HepG2 (cell line): ENCODE data around the gene SLC19A1. TPM values are rescaled to one million over a fixed set of nuclear protein-coding genes. Genes with fewer than 3 reads are reported as not detected.

Experiments used
- ATAC-seq: fragments of 200-7000 bp; cut with Tn5 transposase; 3 replicates; pipeline ENCODE4 v1.9.1; 2020; ENCODE audit warnings: mild to moderate bottlenecking, moderate library complexity
- BruUV-seq: library from RNA; stranded (reverse); fragments of 400-500 nt; replicated peaks from 2 replicates; lab custom pipeline; 2021; lab: Mats Ljungman, UMichigan
- CTCF ChIA-PET: fragments of 300-600 bp; formaldehyde crosslinking; extraction: SDS; loops from one replicate; lab custom pipeline; 2021; ENCODE audit warnings: low total read pairs, inconsistent platforms, low intra/inter-chr PET ratio; lab: Yijun Ruan, JAX
- POLR2A ChIA-PET: fragments of 350-600 bp; sonication (Branson Sonifier 250); formaldehyde crosslinking; loops from one replicate; lab custom pipeline; 2020; ENCODE audit warnings: antibody characterized with exemption, inconsistent platforms; lab: Yijun Ruan, JAX
- DNase-seq: peaks from one replicate; pipeline ENCODE4 v3.0.0-alpha.2; 2015; ENCODE audit warnings: low spot score
- FAIRE-seq: peaks from 3 replicates; lab custom pipeline; 2011; peaks lifted over from hg19 to GRCh38; lab: Jason Lieb, UNC
- H2AFZ ChIP-seq: one replicate; pipeline ENCODE4 v1.6.1; 2011; ENCODE audit warnings: low read length, inconsistent platforms
- H3K27ac ChIP-seq: fragments of 300-600 bp; 3 replicates; pipeline ENCODE4 v1.8.0; 2011; ENCODE audit warnings: mixed run types, mild to moderate bottlenecking, mixed read lengths, low read length, inconsistent platforms; ENCODE audit not compliant: insufficient read depth; ENCODE audit errors: extremely low read length
- H3K27me3 ChIP-seq, 2 experiments: fragments of 200-600 bp in 1 of 2; 2 replicates in 1 of 2; 3 replicates in 1 of 2; pipeline versions ENCODE4 v1.6.0 to v1.8.0; 2011; ENCODE audit warnings: low read length in 2 of 2, mild to moderate bottlenecking in 2 of 2, moderate library complexity in 2 of 2, inconsistent platforms in 1 of 2; ENCODE audit not compliant: insufficient read depth in 2 of 2, control insufficient read depth in 1 of 2
- H3K36me3 ChIP-seq, 2 experiments: fragments of 200-600 bp in 1 of 2; replicated peaks in 1 of 2; 2 replicates in 1 of 2; 3 replicates in 1 of 2; pipeline versions ENCODE4 v1.5.1 to v1.8.0; 2011; ENCODE audit warnings: low read length in 2 of 2, inconsistent platforms in 1 of 2; ENCODE audit not compliant: insufficient read depth in 2 of 2, control insufficient read depth in 1 of 2
- H3K4me1 ChIP-seq: 2 replicates; pipeline ENCODE4 v1.5.1; 2012; ENCODE audit warnings: low read length, inconsistent platforms; ENCODE audit not compliant: insufficient read depth
- H3K4me2 ChIP-seq: 2 replicates; pipeline ENCODE4 v1.6.0; 2011; ENCODE audit warnings: low read depth, low read length, inconsistent platforms
- H3K4me3 ChIP-seq, 3 experiments: fragments of 200-600 bp in 1 of 3; sonication (generic), shearing (Covaris generic) in 1 of 3; replicated peaks in 1 of 3; 2 replicates each; pipeline ENCODE4 v1.5.1; 2011 to 2016; ENCODE audit warnings: low read length in 3 of 3, inconsistent platforms in 2 of 3, low read depth in 2 of 3, mild to moderate bottlenecking in 2 of 3, control low read depth in 1 of 3, mixed read lengths in 1 of 3; ENCODE audit not compliant: insufficient read depth in 1 of 3
- H3K79me2 ChIP-seq: one replicate; pipeline ENCODE4 v1.6.1; 2011; ENCODE audit warnings: low read length, inconsistent platforms; ENCODE audit not compliant: insufficient read depth
- H3K9ac ChIP-seq: 2 replicates; pipeline ENCODE4 v1.6.0; 2011; ENCODE audit warnings: mild to moderate bottlenecking, low read depth, low read length, inconsistent platforms; ENCODE audit not compliant: insufficient read depth
- H3K9me3 ChIP-seq: 2 replicates; pipeline ENCODE4 v1.5.1; 2012; ENCODE audit warnings: mild to moderate bottlenecking, low read length
- H4K20me1 ChIP-seq: 2 replicates; pipeline ENCODE4 v1.6.0; 2011; ENCODE audit warnings: inconsistent platforms, mild to moderate bottlenecking, low read length, moderate library complexity; ENCODE audit not compliant: insufficient read depth
- DPF2 ChIP-seq: sonication (generic); formaldehyde crosslinking; IDR thresholded peaks from 2 replicates; pipeline ENCODE4 v1.4.0; 2020; ENCODE audit warnings: mild to moderate bottlenecking, low read depth, missing genetic modification reagents, borderline replicate concordance
- ZNF329 ChIP-seq: sonication (generic); formaldehyde crosslinking; IDR thresholded peaks from 2 replicates; pipeline ENCODE4 v1.9.0; 2021; ENCODE audit warnings: low read depth, mild to moderate bottlenecking, missing genetic modification reagents
- ZNF674 ChIP-seq: sonication (generic); formaldehyde crosslinking; IDR thresholded peaks from 2 replicates; pipeline ENCODE4 v1.5.0; 2020; ENCODE audit warnings: low read depth, mild to moderate bottlenecking, missing genetic modification reagents
- ZNF75D ChIP-seq: sonication (generic); formaldehyde crosslinking; IDR thresholded peaks from 2 replicates; pipeline ENCODE4 v1.8.1; 2023; ENCODE audit warnings: missing genetic modification reagents, mild to moderate bottlenecking, borderline replicate concordance
- WGBS: methylation state at CpG from one replicate; pipeline ENCODE4 v1.1.6; 2017; ENCODE audit warnings: low lambda C conversion rate; 5-methylcytosine and 5-hydroxymethylcytosine counted together
- in situ Hi-C: cut with HindIII; loops from 2 replicates; pipeline ENCODE4 v1.10.0; 2017; ENCODE audit warnings: low pct_unique_long_range_greater_than_20kb; ENCODE audit not compliant: extremely low pct_ligation_motif_present
- intact Hi-C: fragments of 100-400 bp; cut with micrococcal nuclease; formaldehyde crosslinking; loops from one replicate; pipeline ENCODE4 v1.10.0; 2022; ENCODE audit not compliant: unreplicated experiment
- polyA plus RNA-seq, 8 experiments: library from polyadenylated mRNA; depleted of rRNA in 3 of 8; stranded (reverse) in 7 of 8; unstranded in 1 of 8; fragments of >200 nt; fragmentation: Illumina TruSeq in 4 of 8; extraction: Trizol in 4 of 8; gene quantifications; 2 replicates each; pipeline versions ENCODE4 v1.2.1 to v1.2.3, GENCODE V29; 2011 to 2016; ENCODE audit warnings: low read depth in 4 of 8, missing spikeins in 1 of 8, mixed read lengths in 1 of 8; ENCODE audit not compliant: insufficient read depth in 1 of 8
- total RNA-seq, 5 experiments: library from RNA; depleted of rRNA; stranded (reverse); fragments of >200 nt; fragmentation: Illumina TruSeq; extraction: Trizol; gene quantifications; 2 replicates each; pipeline ENCODE4 v1.2.3, GENCODE V29; 2016; ENCODE audit warnings: low read depth in 1 of 5
- TF ChIP-seq, protein P1 (sequence below): IDR thresholded peaks from 2 replicates; pipeline ENCODE4 v1.6.1; 2016
- TF ChIP-seq, protein P2 (sequence below): sonication (generic); IDR thresholded peaks from 2 replicates; pipeline ENCODE4 v1.6.1; 2016; ENCODE audit warnings: low read depth, borderline replicate concordance
- TF ChIP-seq, protein P3 (sequence below): sonication (generic); formaldehyde crosslinking; IDR thresholded peaks from 2 replicates; pipeline ENCODE4 v1.8.1; 2023; ENCODE audit warnings: mild to moderate bottlenecking, inconsistent platforms, moderate library complexity, missing genetic modification reagents, borderline replicate concordance
- TF ChIP-seq, protein P4 (sequence below): sonication (generic); formaldehyde crosslinking; IDR thresholded peaks from 2 replicates; pipeline ENCODE4 v1.8.0; 2022; ENCODE audit warnings: mild to moderate bottlenecking, missing genetic modification reagents, moderate library complexity

Gene SLC19A1
- total and polyA plus RNA-seq, 2 of the 13 experiments (the other 11 are each of a cell fraction or from before 2014, with no cell fraction given): 21.8 to 23.0 TPM

DNA sequence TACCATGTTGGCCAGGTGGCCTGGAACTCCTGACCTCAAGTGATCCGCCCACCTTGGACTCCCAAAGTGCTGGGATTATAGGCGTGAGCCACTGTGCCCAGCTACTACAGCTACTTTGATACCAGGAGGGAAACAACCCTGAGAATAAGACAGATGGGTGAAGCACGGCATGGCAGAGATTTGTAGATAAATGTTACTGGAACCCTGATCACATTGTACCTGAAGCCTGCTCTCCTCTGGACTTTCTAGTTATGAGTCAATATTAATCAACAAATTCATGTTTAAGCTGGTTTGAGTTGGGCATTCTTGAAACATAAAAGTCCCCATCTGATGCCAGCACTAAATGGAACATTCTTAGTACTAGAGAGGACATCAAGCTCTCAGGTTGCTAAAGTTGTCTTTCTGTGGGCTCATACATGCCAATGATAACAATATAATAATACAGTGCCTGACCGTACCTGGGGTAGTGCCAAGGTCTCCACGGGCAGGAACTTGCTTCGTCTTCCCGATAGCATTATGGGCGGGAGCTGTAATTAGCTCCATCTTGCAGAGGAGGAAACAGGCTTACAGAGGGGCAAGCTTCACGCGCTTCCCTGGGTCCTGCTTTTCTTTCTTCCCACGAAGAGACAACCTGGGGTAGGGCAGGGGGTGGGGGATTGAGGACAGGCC, 30.7 kb upstream of the SLC19A1 start:
- Histone ChIP-seq H3K36me3 (no peaks in the 10 kb centered on the region), H3K79me2 (no peaks in the 10 kb centered on the region), H3K4me1 (peaks cover 9% of the 10 kb centered on the region; the same call in 1 of the 2 replicates), H3K27ac (no peak overlapping the region), H2AFZ (no peak overlapping the region), H3K9me3 (no peaks in the 10 kb centered on the region), H3K4me3 (no peak overlapping the region), H3K9ac (no peak overlapping the region), H4K20me1 (no peaks in the 10 kb centered on the region), H3K4me2 (no peak overlapping the region), H3K27me3 (peaks cover 13 to 80% of the 10 kb centered on the region in 2 experiments)
- TF ChIP-seq, protein P1, sequence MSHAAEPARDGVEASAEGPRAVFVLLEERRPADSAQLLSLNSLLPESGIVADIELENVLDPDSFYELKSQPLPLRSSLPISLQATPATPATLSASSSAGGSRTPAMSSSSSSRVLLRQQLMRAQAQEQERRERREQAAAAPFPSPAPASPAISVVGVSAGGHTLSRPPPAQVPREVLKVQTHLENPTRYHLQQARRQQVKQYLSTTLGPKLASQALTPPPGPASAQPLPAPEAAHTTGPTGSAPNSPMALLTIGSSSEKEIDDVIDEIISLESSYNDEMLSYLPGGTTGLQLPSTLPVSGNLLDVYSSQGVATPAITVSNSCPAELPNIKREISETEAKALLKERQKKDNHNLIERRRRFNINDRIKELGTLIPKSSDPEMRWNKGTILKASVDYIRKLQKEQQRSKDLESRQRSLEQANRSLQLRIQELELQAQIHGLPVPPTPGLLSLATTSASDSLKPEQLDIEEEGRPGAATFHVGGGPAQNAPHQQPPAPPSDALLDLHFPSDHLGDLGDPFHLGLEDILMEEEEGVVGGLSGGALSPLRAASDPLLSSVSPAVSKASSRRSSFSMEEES (CRISPR knock-in tag): no peak
- TF ChIP-seq ZNF75D (CRISPR knock-in tag) (no peak), ZNF329 (CRISPR knock-in tag) (peak; percentile 96), DPF2 (no peak)
- no peak for ATAC-seq
- no TSS peak for BruUV-seq
- intact Hi-C loops (no loop called here), in situ Hi-C loops (no loop called here)
- no peak for FAIRE-seq
- CTCF ChIA-PET: no interaction called here
- POLR2A ChIA-PET: no interaction called here
- WGBS: 74% methylated on average over 10 of the region's 11 CpGs
- no peak for DNase-seq

DNA sequence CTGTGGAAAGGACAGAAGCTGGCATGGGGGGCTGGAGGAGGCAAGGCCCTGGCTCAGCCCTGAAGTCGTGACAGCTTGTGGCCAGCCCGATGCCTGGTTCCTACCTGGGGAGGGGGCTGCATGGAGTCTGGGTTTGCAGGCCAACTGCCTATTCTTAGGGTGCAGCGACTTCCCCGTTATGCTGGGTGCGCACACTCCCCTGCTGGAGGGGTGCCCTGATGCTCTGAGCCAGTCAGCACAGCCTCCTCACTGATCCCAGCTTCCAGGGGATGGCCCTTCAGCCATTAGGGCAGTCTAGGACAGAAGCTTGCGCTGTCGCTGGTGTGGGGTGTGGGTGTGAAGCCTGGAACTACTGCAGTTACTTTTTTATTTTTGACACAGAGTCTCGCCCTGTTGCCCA, 30.0 kb upstream of the SLC19A1 start:
- peaks cover 9% of the 10 kb centered on the region; the same call in 1 of the 2 replicates for H3K4me1 ChIP-seq
- TF ChIP-seq, protein P2, sequence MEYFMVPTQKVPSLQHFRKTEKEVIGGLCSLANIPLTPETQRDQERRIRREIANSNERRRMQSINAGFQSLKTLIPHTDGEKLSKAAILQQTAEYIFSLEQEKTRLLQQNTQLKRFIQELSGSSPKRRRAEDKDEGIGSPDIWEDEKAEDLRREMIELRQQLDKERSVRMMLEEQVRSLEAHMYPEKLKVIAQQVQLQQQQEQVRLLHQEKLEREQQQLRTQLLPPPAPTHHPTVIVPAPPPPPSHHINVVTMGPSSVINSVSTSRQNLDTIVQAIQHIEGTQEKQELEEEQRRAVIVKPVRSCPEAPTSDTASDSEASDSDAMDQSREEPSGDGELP: no peak
- TF ChIP-seq, protein P3, sequence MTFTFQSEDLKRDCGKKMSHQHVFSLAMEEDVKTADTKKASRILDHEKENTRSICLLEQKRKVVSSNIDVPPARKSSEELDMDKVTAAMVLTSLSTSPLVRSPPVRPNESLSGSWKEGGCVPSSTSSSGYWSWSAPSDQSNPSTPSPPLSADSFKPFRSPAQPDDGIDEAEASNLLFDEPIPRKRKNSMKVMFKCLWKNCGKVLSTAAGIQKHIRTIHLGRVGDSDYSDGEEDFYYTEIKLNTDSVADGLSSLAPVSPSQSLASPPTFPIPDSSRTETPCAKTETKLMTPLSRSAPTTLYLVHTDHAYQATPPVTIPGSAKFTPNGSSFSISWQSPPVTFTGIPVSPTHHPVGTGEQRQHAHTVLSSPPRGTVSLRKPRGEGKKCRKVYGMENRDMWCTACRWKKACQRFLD: no peak
- TF ChIP-seq, protein P4, sequence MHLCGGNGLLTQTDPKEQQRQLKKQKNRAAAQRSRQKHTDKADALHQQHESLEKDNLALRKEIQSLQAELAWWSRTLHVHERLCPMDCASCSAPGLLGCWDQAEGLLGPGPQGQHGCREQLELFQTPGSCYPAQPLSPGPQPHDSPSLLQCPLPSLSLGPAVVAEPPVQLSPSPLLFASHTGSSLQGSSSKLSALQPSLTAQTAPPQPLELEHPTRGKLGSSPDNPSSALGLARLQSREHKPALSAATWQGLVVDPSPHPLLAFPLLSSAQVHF (CRISPR knock-in tag): no peak
- TF ChIP-seq ZNF674: no peak
- no peak overlapping the region for H3K27ac ChIP-seq
- no peaks in the 10 kb centered on the region for H3K79me2 ChIP-seq
- H4K20me1 ChIP-seq: no peaks in the 10 kb centered on the region
- no peak for FAIRE-seq
- no TSS peak for BruUV-seq
- H3K27me3 ChIP-seq: peaks cover 12 to 83% of the 10 kb centered on the region in 2 experiments
- intact Hi-C loops: no loop called here
- H3K36me3 ChIP-seq: no peaks in the 10 kb centered on the region
- H3K9ac ChIP-seq: no peak overlapping the region
- H3K4me2 ChIP-seq: no peak overlapping the region
- in situ Hi-C loops: no loop called here
- ATAC-seq: 0 out of 3 replicates have a peak, but pooled peaks have one; percentile 21
- no peak overlapping the region for H3K4me3 ChIP-seq
- ChIA-PET CTCF (no interaction called here), POLR2A (no interaction called here)
- WGBS: 67% methylated on average over 5 of the region's 8 CpGs
- no peak overlapping the region for H2AFZ ChIP-seq
- H3K9me3 ChIP-seq: no peaks in the 10 kb centered on the region
- DNase-seq: no peak
